Stimulated activated CD4-positive, alpha-beta T cell treated with anti-CD3 and anti-CD28 coated beads, Interleukin-2, amount 100 ng/mL, for 24 hours (primary cell): ENCODE data around the gene LYST.
"Not testable (repeated sequence)": the region's sequence is repeated elsewhere in the genome, so short reads cannot be mapped to it uniquely, and the experiment has no call there.

Source experiments
- DNase-seq, 2 donors: peaks; one replicate each; pipeline ENCODE4 v3.0.0-alpha.2; 2020

Gene LYST

GRCh38 chr1:235855811-235856429 is 10.8 kb downstream of the LYST start:
- DNase-seq, result no peak

GRCh38 chr1:235854347-235854746 is 12.4 kb downstream of the LYST start:
- no peak for DNase-seq

DNA sequence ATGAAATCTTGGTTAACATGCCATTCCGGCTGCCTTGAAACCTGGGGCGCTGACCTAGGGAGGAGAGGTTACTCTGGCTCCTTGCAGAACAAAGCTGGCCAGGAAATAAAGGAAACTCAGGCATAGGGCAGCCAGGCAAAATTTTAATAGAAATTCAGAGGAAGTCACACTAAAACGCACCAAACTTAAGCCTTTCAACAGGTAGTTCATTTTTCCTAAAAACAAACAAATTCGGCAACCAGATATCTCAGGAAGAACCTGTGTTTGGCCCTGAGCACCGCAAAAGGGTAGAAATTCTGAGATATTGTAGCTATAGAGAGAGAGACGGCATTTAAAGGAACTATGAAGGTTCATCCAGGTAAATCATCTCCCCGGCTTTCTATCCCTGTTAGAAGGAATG is 13.1 kb downstream of the LYST start:
- DNase-seq, result no peak

- DNase-seq, result no peak
Observed at GRCh38 chr1:235852887-235853286, 13.8 kb downstream of the LYST start.

DNA sequence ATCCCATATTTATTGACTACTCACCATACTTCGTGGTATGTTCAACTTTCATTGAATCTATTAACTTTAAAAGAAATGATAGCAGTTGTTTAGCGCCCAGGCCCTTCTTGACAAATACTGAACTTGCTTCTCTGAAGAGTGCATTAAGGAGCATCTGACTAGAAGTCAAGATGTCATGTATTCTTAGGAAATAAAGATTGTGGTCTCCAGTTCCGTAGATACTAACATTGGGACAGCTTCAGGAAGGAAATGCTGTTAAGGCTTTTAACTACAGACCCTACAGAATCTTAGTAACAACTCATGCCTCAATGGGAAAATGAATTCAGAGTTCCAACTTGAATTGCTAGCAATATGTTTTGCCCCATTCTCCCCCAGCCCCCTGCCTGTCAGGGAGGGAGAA is 14.8 kb downstream of the LYST start:
- no peak for DNase-seq

DNA sequence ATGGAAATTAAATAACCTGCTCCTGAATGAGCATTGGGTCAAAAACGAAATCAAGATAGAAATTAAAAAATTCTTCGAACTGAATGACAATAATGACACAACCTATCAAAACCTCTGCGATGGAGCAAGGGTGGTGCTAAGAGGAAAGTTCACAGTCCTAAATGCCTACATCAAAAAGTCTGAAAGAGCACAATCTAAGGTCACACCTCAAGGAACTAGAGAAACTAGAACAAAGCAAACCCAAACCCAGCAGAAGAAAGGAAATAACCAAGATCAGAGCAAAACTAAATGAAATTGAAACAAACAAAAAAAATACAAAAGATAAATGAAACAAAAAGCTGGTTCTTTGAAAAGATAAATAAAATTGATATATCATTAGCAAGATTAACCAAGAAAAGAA is 18.5 kb downstream of the LYST start:
- DNase-seq, result not testable (repeated sequence)

GRCh38 chr1:235845656-235846107 is 21.0 kb downstream of the LYST start:
- DNase-seq, result peak in 1 of 2 donors; percentile 26

GRCh38 chr1:235844776-235845175 is 21.9 kb downstream of the LYST start:
- DNase-seq, result no peak

DNA sequence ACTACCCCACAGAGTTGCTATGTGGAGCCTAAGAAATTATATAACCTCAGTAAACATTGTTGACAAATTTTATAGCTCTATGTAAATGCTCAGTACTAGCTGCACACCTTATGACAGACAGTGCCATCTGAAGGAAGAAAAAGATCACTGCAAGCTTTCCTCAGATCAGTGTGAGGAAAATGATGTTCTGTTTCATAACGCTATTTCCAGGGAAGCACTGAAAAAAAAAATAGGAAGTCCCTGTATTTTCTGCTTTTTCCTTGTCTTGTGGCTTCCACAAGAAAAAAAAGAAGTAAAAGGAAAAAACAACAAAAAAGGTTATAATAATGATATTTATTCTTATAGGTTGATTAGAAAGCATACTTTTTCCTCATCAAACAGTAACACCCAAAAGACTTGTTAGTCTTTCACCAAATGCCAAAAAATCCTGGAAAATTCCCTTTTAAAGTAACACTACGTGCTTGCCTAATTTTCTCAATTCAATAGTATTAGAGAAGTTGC is 23.2 kb downstream of the LYST start:
- no peak for DNase-seq

DNA sequence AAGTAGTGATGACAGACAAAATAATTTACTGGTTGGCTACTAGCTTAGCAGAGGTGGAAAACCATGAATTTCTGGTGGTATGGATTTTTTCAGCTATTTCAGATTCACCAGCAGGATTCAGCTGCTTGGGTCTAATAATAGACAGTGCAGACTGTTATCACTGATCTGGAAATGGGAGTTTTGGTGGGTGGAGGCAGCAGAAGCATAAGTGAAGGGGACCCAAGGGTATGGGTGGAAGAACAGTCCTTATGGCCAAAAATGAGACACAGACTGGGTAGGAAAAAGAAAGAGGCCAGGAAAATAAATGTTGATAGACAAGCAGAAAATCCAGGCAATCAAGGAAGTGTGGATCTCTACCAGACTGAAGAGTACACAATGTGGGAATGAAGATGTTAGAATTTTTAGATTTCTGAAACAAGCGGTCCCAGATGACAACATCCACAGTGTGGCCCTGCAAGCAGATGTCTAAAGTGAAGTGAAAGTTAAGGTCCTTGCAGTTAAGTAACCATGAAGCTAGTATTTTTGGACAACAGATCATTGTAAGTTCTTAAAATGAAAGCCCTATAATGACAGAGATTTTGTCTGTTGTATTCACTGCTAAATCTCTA is 24.7 kb downstream of the LYST start:
- DNase-seq, result no peak

GRCh38 chr1:235838021-235838420 is 28.7 kb downstream of the LYST start:
- DNase-seq, result no peak

- no peak for DNase-seq
Observed at GRCh38 chr1:235835226-235835625, 31.5 kb downstream of the LYST start.

DNA sequence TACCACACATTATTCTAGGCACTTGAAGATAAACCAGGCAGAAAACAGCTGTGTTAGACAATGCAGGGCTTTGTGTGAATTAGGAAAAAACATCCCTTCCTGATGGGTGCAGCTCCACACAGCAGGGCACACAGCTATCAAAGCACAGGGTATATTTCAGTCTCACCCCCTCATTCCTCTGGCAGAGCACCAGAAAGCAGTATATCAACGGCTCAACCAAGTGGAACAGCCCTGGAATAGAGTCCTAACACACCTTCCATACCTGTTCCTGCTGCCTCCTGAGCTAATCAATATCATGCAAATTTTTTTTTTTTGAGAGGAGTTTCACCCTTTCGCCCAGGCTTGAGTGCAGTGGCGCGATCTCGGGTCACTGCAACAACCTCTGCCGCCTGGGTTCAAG is 32.1 kb downstream of the LYST start:
- DNase-seq, result no peak

DNA sequence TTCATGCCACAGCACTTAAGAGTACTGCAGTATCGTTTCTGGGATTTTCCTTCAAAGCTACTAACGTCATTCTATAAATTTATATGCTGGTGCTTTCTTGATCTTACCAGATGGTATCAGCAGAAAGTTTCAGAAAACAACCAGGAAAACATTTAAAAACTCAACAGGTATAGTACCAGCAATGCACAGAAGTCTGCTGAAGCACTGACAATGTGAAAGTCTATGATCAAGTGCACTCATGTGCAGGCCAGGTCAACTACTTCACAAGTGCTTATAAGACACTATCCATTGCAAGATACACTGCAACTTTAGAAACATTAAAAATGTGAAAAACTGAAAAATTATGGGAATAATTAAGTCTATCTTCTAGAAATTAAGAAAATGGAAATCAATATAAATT is 34.7 kb downstream of the LYST start:
- no peak for DNase-seq

GRCh38 chr1:235831148-235831547 is 35.6 kb downstream of the LYST start:
- peak in 1 of 2 donors; percentile 30 for DNase-seq

GRCh38 chr1:235826102-235826854 is 40.4 kb downstream of the LYST start:
- no peak for DNase-seq

DNA sequence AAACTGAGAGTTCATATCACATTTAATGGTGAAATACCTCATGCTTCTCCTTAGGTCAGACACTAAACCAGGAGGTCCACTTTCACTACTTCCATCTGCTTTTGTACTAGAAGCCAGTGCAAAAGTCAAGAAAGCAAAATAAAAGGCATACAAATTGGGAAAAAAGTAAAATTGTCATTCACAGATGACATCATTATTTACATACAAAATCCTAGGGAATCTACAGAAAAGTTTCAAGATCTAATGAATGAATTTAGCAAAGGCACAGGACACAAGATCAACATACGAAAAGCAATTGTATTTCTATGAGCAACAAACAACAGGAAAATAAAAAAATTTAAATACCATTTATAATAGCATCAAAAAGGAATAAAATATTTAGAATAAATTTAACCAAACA is 41.5 kb downstream of the LYST start:
- no peak for DNase-seq

DNA sequence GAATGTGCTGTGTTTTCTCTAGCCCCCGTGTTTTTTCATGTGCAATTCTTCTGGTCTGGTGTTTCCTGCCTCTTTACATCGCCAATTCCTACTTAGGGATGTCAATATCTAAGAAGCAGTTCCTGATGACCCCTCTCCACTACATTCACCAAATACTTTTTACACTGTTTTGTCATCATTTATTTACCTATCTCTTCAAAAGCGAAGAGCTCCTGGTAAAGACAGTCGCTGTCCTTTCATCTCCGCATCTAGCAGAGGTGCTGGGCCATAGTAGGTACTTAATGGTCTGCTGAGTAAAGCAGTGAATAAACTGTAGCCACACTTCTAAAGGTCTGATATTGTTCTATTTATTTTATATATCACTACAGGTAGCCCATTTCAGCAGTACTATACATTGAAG is 43.0 kb downstream of the LYST start:
- DNase-seq, result no peak

- DNase-seq, result no peak
Observed at GRCh38 chr1:235822685-235823084, 44.0 kb downstream of the LYST start.

GRCh38 chr1:235821361-235821981 is 45.2 kb downstream of the LYST start:
- DNase-seq, result no peak

DNA sequence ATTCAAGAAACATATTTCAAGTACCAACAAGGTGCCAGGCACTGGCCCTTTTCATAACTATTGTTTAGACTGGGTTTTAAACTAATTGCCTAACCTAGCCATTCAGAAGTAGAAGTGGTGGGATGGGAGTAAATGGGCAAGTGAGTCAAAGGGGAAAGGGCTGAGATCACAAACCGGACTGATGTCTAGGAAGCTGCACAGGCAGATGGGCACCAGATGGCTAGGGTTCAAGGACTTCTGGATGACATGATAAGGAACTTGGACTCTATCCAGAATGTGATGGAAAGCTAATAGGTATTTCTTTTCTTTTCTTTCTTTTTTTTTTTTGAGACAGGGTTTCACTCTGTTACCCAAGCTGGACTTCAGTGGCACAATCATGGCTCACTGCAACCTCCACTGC is 46.6 kb downstream of the LYST start:
- DNase-seq, result no peak

GRCh38 chr1:235818632-235819136 is 48.0 kb downstream of the LYST start:
- DNase-seq, result no peak

- no peak for DNase-seq
Observed at GRCh38 chr1:235817101-235817728, 49.5 kb downstream of the LYST start.
